Activated CD4-positive, alpha-beta T cell treated with anti-CD3 and anti-CD28 coated beads, Interleukin-2, amount 10 ng/mL, durations not matched to agents 7 days and 5 days (primary cell): ENCODE measurements around the gene NPHP1. TPM values are rescaled to one million over a fixed set of nuclear protein-coding genes. Genes with fewer than 3 reads are reported as not detected.
A peak's percentile ranks its signal among the peaks of the same experiment; 100 is the strongest.

ENCODE experiments used
- CTCF ChIA-PET: fragments of 350-600 bp; sonication (Branson Sonifier 250); formaldehyde crosslinking; loops from one replicate; lab custom pipeline; 2021; ENCODE audit warnings: antibody characterized with exemption; lab: Charles Lee
- POLR2A ChIA-PET: fragments of 350-600 bp; sonication (Branson Sonifier 250); formaldehyde crosslinking; loops from one replicate; lab custom pipeline; 2021; ENCODE audit warnings: antibody characterized with exemption; lab: Charles Lee
- DNase-seq: peaks from one replicate; pipeline ENCODE4 v3.0.0-alpha.2; 2020
- H3K27ac Mint-ChIP-seq: one replicate; pipeline ENCODE4 v1.8.0; 2021; ENCODE audit warnings: mild to moderate bottlenecking, moderate library complexity, mixed read lengths
- H3K27me3 Mint-ChIP-seq: one replicate; pipeline ENCODE4 v1.8.0; 2021; ENCODE audit warnings: mixed read lengths
- H3K36me3 Mint-ChIP-seq: one replicate; pipeline ENCODE4 v1.8.0; 2021; ENCODE audit warnings: low read depth, mixed read lengths
- H3K4me1 Mint-ChIP-seq: one replicate; pipeline ENCODE4 v1.8.0; 2021; ENCODE audit warnings: mixed read lengths
- H3K4me3 Mint-ChIP-seq: one replicate; pipeline ENCODE4 v1.8.0; 2021; ENCODE audit warnings: mild to moderate bottlenecking, moderate library complexity, mixed read lengths
- H3K9me3 Mint-ChIP-seq: one replicate; pipeline ENCODE4 v1.8.0; 2021; ENCODE audit warnings: mixed read lengths
- total RNA-seq, 2 experiments: library from RNA; stranded (reverse); gene quantifications; one replicate each; pipeline ENCODE4 v1.2.3, GENCODE V29; 2021

Gene NPHP1
- total RNA-seq, 2 experiments from 2014 or later: 0.17 to 0.27 TPM

GRCh38 chr2:110143982-110144381 lies 60.8 kb downstream of the NPHP1 start:
- H3K27me3 Mint-ChIP-seq: no peaks in the 10 kb centered on the region
- CTCF ChIA-PET: no interaction called here
- no peak overlapping the region for H3K4me3 Mint-ChIP-seq
- no peaks in the 10 kb centered on the region for H3K36me3 Mint-ChIP-seq
- no peak for DNase-seq
- no peaks in the 10 kb centered on the region for H3K4me1 Mint-ChIP-seq
- POLR2A ChIA-PET: no interaction called here
- H3K9me3 Mint-ChIP-seq: no peaks in the 10 kb centered on the region
- no peak overlapping the region for H3K27ac Mint-ChIP-seq

- Mint-ChIP-seq H3K36me3 (no peaks in the 10 kb centered on the region), H3K9me3 (no peaks in the 10 kb centered on the region), H3K27ac (no peak overlapping the region), H3K4me3 (no peak overlapping the region), H3K4me1 (no peaks in the 10 kb centered on the region), H3K27me3 (peaks cover 3% of the 10 kb centered on the region)
- no peak for DNase-seq
- POLR2A ChIA-PET: no interaction called here
- CTCF ChIA-PET: no interaction called here
Measured at GRCh38 chr2:110140401-110140800, 64.4 kb downstream of the NPHP1 start.

GRCh38 chr2:110134025-110134424 lies 70.8 kb downstream of the NPHP1 start:
- Mint-ChIP-seq H3K4me3 (no peak overlapping the region), H3K27ac (no peak overlapping the region), H3K27me3 (peaks cover 3% of the 10 kb centered on the region), H3K4me1 (no peaks in the 10 kb centered on the region), H3K9me3 (peaks cover 4% of the 10 kb centered on the region), H3K36me3 (no peaks in the 10 kb centered on the region)
- DNase-seq: no peak
- ChIA-PET CTCF (no interaction called here), POLR2A (no interaction called here)

- H3K27me3 Mint-ChIP-seq: peaks cover 2% of the 10 kb centered on the region
- H3K36me3 Mint-ChIP-seq: no peaks in the 10 kb centered on the region
- peaks cover 4% of the 10 kb centered on the region for H3K9me3 Mint-ChIP-seq
- POLR2A ChIA-PET: no interaction called here
- no peaks in the 10 kb centered on the region for H3K4me1 Mint-ChIP-seq
- no peak for DNase-seq
- CTCF ChIA-PET: no interaction called here
- H3K27ac Mint-ChIP-seq: no peak overlapping the region
- no peak overlapping the region for H3K4me3 Mint-ChIP-seq
Measured at GRCh38 chr2:110131166-110131565, 73.6 kb downstream of the NPHP1 start.

GRCh38 chr2:110130757-110131156 lies 74.1 kb downstream of the NPHP1 start:
- Mint-ChIP-seq H3K27me3 (no peaks in the 10 kb centered on the region), H3K27ac (no peak overlapping the region), H3K9me3 (peaks cover 4% of the 10 kb centered on the region), H3K4me1 (no peaks in the 10 kb centered on the region), H3K4me3 (no peak overlapping the region), H3K36me3 (no peaks in the 10 kb centered on the region)
- no peak for DNase-seq
- ChIA-PET CTCF (no interaction called here), POLR2A (no interaction called here)

GRCh38 chr2:110126906-110127305 lies 77.9 kb downstream of the NPHP1 start:
- no peak overlapping the region for H3K27ac Mint-ChIP-seq
- POLR2A ChIA-PET: no interaction called here

GRCh38 chr2:110126086-110126773 lies 78.6 kb downstream of the NPHP1 start:
- DNase-seq: no peak
- POLR2A ChIA-PET: no interaction called here
- CTCF ChIA-PET: no interaction called here
- Mint-ChIP-seq H3K36me3 (no peaks in the 10 kb centered on the region), H3K4me3 (no peak overlapping the region), H3K9me3 (no peaks in the 10 kb centered on the region), H3K27ac (no peak overlapping the region), H3K27me3 (no peaks in the 10 kb centered on the region), H3K4me1 (no peaks in the 10 kb centered on the region)

More at GRCh38 chr2:110126906-110127305, 77.9 kb downstream of the NPHP1 start:
- Mint-ChIP-seq H3K36me3 (no peaks in the 10 kb centered on the region), H3K4me1 (no peaks in the 10 kb centered on the region), H3K4me3 (no peak overlapping the region), H3K27me3 (no peaks in the 10 kb centered on the region), H3K9me3 (no peaks in the 10 kb centered on the region)
- no peak for DNase-seq
- CTCF ChIA-PET: interaction anchor here (1.5 kb wide), 1 partner anchor 12 kb away, joined by 4 read pairs; the partner anchor contains the start of gene MALL

GRCh38 chr2:110124939-110125691 lies 79.7 kb downstream of the NPHP1 start:
- DNase-seq: no peak
- Mint-ChIP-seq H3K4me3 (no peak overlapping the region), H3K27me3 (no peaks in the 10 kb centered on the region), H3K36me3 (no peaks in the 10 kb centered on the region), H3K27ac (no peak overlapping the region), H3K4me1 (peaks cover 5% of the 10 kb centered on the region), H3K9me3 (no peaks in the 10 kb centered on the region)
- POLR2A ChIA-PET: no interaction called here
- CTCF ChIA-PET: interaction anchor here (0.8 kb wide), 1 partner anchor 88 kb away, joined by 3 read pairs; no protein-coding TSS in a partner anchor

GRCh38 chr2:110124038-110124825 lies 80.6 kb downstream of the NPHP1 start:
- ChIA-PET CTCF (interaction anchor here (0.8 kb wide), 1 partner anchor 89 kb away, joined by 3 read pairs; no protein-coding TSS in a partner anchor), POLR2A (no interaction called here)
- DNase-seq: no peak
- H3K4me3 Mint-ChIP-seq: no peak overlapping the region
- H3K27ac Mint-ChIP-seq: no peak overlapping the region
- H3K36me3 Mint-ChIP-seq: no peaks in the 10 kb centered on the region
- peaks cover 7% of the 10 kb centered on the region for H3K27me3 Mint-ChIP-seq
- H3K4me1 Mint-ChIP-seq: peaks cover 9% of the 10 kb centered on the region
- no peaks in the 10 kb centered on the region for H3K9me3 Mint-ChIP-seq

- DNase-seq: no peak
- Mint-ChIP-seq H3K36me3 (no peaks in the 10 kb centered on the region), H3K9me3 (no peaks in the 10 kb centered on the region), H3K27ac (no peak overlapping the region), H3K4me1 (peaks cover 9% of the 10 kb centered on the region), H3K4me3 (no peak overlapping the region), H3K27me3 (peaks cover 29% of the 10 kb centered on the region)
- ChIA-PET POLR2A (no interaction called here), CTCF (no interaction called here)
Measured at GRCh38 chr2:110121592-110121991, 83.2 kb downstream of the NPHP1 start.

- POLR2A ChIA-PET: no interaction called here
- Mint-ChIP-seq H3K4me1 (peaks cover 9% of the 10 kb centered on the region), H3K4me3 (no peak overlapping the region), H3K27me3 (peaks cover 34% of the 10 kb centered on the region), H3K9me3 (no peaks in the 10 kb centered on the region), H3K27ac (no peak overlapping the region), H3K36me3 (no peaks in the 10 kb centered on the region)
- CTCF ChIA-PET: no interaction called here
- DNase-seq: no peak
Measured at GRCh38 chr2:110121052-110121334, 83.8 kb downstream of the NPHP1 start.

- H3K27ac Mint-ChIP-seq: peak overlapping the region; percentile 3
- peak; percentile 11 for DNase-seq
- H3K9me3 Mint-ChIP-seq: no peaks in the 10 kb centered on the region
- peaks cover 9% of the 10 kb centered on the region for H3K4me1 Mint-ChIP-seq
- ChIA-PET CTCF (no interaction called here), POLR2A (no interaction called here)
- H3K36me3 Mint-ChIP-seq: no peaks in the 10 kb centered on the region
- H3K4me3 Mint-ChIP-seq: no peak overlapping the region
- peaks cover 38% of the 10 kb centered on the region for H3K27me3 Mint-ChIP-seq
Measured at GRCh38 chr2:110120171-110121051, 84.4 kb downstream of the NPHP1 start.
